Mesenchymal stem cell (in vitro differentiated cells and primary cell): ENCODE measurements around the gene NIF3L1.
"Not testable (repeated sequence)": the region's sequence is repeated elsewhere in the genome, so short reads cannot be mapped to it uniquely, and the experiment has no call there.

Source experiments
- DNase-seq: peaks from one replicate; pipeline ENCODE4 v3.0.0-alpha.2; 2013
- H2AFZ ChIP-seq: one replicate; pipeline ENCODE4 v1.6.1; 2013; ENCODE audit warnings: low read depth, mild to moderate bottlenecking, control low read depth, inconsistent platforms, low read length, moderate library complexity
- H2AK5ac ChIP-seq: 2 replicates; pipeline ENCODE4 v1.6.1; 2013; ENCODE audit warnings: low read length, moderate library complexity, mild to moderate bottlenecking, inconsistent platforms; ENCODE audit not compliant: severe bottlenecking
- H2BK120ac ChIP-seq: one replicate; pipeline ENCODE4 v1.6.1; 2013; ENCODE audit warnings: low read depth, mild to moderate bottlenecking, inconsistent platforms, low read length, moderate library complexity
- H2BK12ac ChIP-seq, 2 experiments: one replicate each; pipeline ENCODE4 v1.6.1; 2013; ENCODE audit warnings: inconsistent platforms in 2 of 2, low read length in 2 of 2, mild to moderate bottlenecking in 2 of 2, moderate library complexity in 2 of 2, control low read depth in 1 of 2
- H2BK15ac ChIP-seq: one replicate; pipeline ENCODE4 v1.6.1; 2013; ENCODE audit warnings: mild to moderate bottlenecking, low read depth, inconsistent platforms; ENCODE audit not compliant: poor library complexity, severe bottlenecking
- H2BK5ac ChIP-seq: 2 replicates; pipeline ENCODE4 v1.6.1; 2013; ENCODE audit warnings: low read depth, mild to moderate bottlenecking, low read length, control low read depth, inconsistent platforms; ENCODE audit not compliant: poor library complexity, severe bottlenecking
- H3K14ac ChIP-seq, 2 experiments: one replicate each; pipeline ENCODE4 v1.6.1; 2013; ENCODE audit warnings: inconsistent platforms in 2 of 2, low read length in 2 of 2, control low read depth in 1 of 2, mild to moderate bottlenecking in 1 of 2, moderate library complexity in 1 of 2
- H3K18ac ChIP-seq, 2 experiments: one replicate each; pipeline ENCODE4 v1.6.1; 2013; ENCODE audit warnings: inconsistent platforms in 2 of 2, low read length in 2 of 2, control low read depth in 1 of 2, low read depth in 1 of 2, mild to moderate bottlenecking in 1 of 2
- H3K23ac ChIP-seq, 2 experiments: one replicate each; pipeline ENCODE4 v1.6.1; 2013; ENCODE audit warnings: inconsistent platforms in 2 of 2, low read length in 2 of 2, mild to moderate bottlenecking in 2 of 2, moderate library complexity in 2 of 2, control low read depth in 1 of 2
- H3K27ac ChIP-seq: 2 replicates; pipeline ENCODE4 v1.5.1; 2013; ENCODE audit warnings: mild to moderate bottlenecking, moderate library complexity, low read length, control low read depth, inconsistent platforms; ENCODE audit not compliant: poor library complexity, severe bottlenecking
- H3K27me3 ChIP-seq, 2 experiments: 2 replicates each; pipeline versions ENCODE4 v1.6.1 to v1.7.0; 2013; ENCODE audit warnings: low read length in 2 of 2, mild to moderate bottlenecking in 2 of 2, moderate library complexity in 2 of 2, control low read depth in 1 of 2, inconsistent platforms in 1 of 2; ENCODE audit not compliant: control insufficient read depth in 1 of 2, insufficient read depth in 1 of 2
- H3K36me3 ChIP-seq, 2 experiments: 2 replicates each; pipeline versions ENCODE4 v1.6.1 to v1.7.0; 2013; ENCODE audit warnings: low read length in 2 of 2, control low read depth in 1 of 2, inconsistent platforms in 1 of 2, low read depth in 1 of 2, mild to moderate bottlenecking in 1 of 2; ENCODE audit not compliant: insufficient read depth in 2 of 2, control insufficient read depth in 1 of 2
- H3K4ac ChIP-seq, 2 experiments: one replicate each; pipeline ENCODE4 v1.6.1; 2013; ENCODE audit warnings: inconsistent platforms in 2 of 2, low read length in 2 of 2, mild to moderate bottlenecking in 2 of 2, moderate library complexity in 2 of 2, control low read depth in 1 of 2, low read depth in 1 of 2
- H3K4me1 ChIP-seq: 2 replicates; pipeline ENCODE4 v1.6.1; 2013; ENCODE audit warnings: low read depth, low read length, control low read depth; ENCODE audit not compliant: control insufficient read depth, insufficient read depth
- H3K4me2 ChIP-seq: 2 replicates; pipeline ENCODE4 v1.6.1; 2013; ENCODE audit warnings: low read length, mild to moderate bottlenecking, inconsistent platforms; ENCODE audit not compliant: poor library complexity, severe bottlenecking
- H3K4me3 ChIP-seq, 2 experiments: 2 replicates each; pipeline versions ENCODE4 v1.5.1 to v1.7.0; 2013; ENCODE audit warnings: low read length in 2 of 2, mild to moderate bottlenecking in 2 of 2, control low read depth in 1 of 2, low read depth in 1 of 2; ENCODE audit not compliant: insufficient read depth in 1 of 2
- H3K79me1 ChIP-seq: replicated peaks from 2 replicates; pipeline ENCODE4 v1.6.1; 2013; ENCODE audit warnings: mild to moderate bottlenecking, control low read depth, low read length, inconsistent platforms; ENCODE audit not compliant: poor library complexity, severe bottlenecking
- H3K9ac ChIP-seq: 2 replicates; pipeline ENCODE4 v1.7.0; 2013; ENCODE audit warnings: mild to moderate bottlenecking, low read length, moderate library complexity
- H3K9me3 ChIP-seq: 2 replicates; pipeline ENCODE4 v1.7.0; 2013; ENCODE audit warnings: mild to moderate bottlenecking, low read length; ENCODE audit not compliant: control insufficient read depth
- H4K8ac ChIP-seq: one replicate; pipeline ENCODE4 v1.6.1; 2013; ENCODE audit warnings: inconsistent platforms, mild to moderate bottlenecking, low read length, moderate library complexity
- H4K91ac ChIP-seq: one replicate; pipeline ENCODE4 v1.6.1; 2013; ENCODE audit warnings: mild to moderate bottlenecking, low read length, inconsistent platforms
- WGBS: methylation state at CpG from one replicate; pipeline ENCODE4 v1.1.7; 2013; ENCODE audit warnings: mixed read lengths; 5-methylcytosine and 5-hydroxymethylcytosine counted together

The NIF3L1 gene

DNA sequence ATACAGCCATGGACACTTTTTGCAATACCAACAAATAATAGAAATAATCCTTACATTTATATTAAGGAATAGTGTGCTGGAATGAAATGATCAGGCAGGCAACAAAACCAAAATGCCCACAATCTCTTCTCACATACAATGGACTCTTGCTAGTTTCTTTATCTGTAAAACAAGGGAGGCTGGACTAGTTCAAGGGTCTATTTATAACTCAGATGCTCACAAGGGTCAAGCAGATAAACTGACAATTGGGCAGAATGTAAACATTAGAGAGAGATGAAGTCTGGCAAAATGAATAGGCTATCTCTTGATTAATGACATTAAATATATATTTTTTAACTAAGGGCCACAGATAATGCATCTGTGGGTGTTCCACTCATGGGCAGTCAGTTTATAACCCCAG lies 11.7 kb upstream of the NIF3L1 start:
- Histone ChIP-seq H2BK5ac (no peak overlapping the region), H3K36me3 (peaks cover 19 to 85% of the 10 kb centered on the region in 2 experiments), H3K27ac (no peak overlapping the region), H3K4me1 (no peaks in the 10 kb centered on the region), H2AK5ac (no peak overlapping the region), H2BK15ac (no peak overlapping the region), H3K18ac (no peak overlapping the region), H2BK12ac (no peak overlapping the region), H2BK120ac (no peak overlapping the region), H3K9ac (no peak overlapping the region), H4K8ac (no peak overlapping the region), H3K27me3 (no peaks in the 10 kb centered on the region), H3K4me3 (no peak overlapping the region), H3K9me3 (no peaks in the 10 kb centered on the region), H3K4me2 (no peak overlapping the region), H2AFZ (no peak overlapping the region), H3K23ac (no peak overlapping the region), H3K79me1 (peaks cover 5% of the 10 kb centered on the region), H3K14ac (no peak overlapping the region), H3K4ac (no peak overlapping the region), H4K91ac (no peak overlapping the region)
- no peak for DNase-seq

DNA sequence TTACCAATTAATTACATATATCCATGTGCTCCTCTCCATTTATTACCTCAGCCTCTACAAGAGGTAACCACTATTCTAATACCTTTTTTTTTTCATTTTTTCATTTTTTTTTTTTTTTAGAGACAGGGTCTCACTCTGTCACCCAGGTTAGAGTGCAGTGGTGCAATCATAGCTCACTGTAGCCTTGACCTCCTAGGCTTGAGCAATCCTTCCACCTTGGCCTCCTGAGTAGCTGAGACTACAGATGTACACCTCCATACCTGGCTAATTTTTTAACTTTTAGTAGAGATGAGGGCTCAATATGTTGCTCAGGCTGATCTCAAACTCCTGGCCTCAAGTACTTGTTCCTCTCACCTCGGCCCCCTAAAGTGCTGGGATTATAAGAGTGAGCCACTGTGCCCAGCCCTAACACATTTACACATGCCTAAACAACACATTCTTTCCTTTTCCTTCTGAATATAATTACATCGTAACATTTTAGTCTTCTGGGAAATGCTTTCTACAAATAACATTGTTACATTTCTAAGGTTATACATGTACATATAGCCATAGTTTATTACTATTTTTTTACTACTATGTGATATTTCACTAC lies 10.8 kb upstream of the NIF3L1 start:
- Histone ChIP-seq H2AFZ (no peak overlapping the region), H2AK5ac (no peak overlapping the region), H3K9ac (no peak overlapping the region), H3K9me3 (no peaks in the 10 kb centered on the region), H3K79me1 (peaks cover 5% of the 10 kb centered on the region), H3K4me1 (no peaks in the 10 kb centered on the region), H3K36me3 (peaks cover 16 to 87% of the 10 kb centered on the region in 2 experiments), H2BK5ac (no peak overlapping the region), H4K91ac (no peak overlapping the region), H4K8ac (no peak overlapping the region), H2BK15ac (no peak overlapping the region), H3K18ac (no peak overlapping the region), H3K4ac (no peak overlapping the region), H3K23ac (no peak overlapping the region), H3K27ac (no peak overlapping the region), H2BK12ac (no peak overlapping the region), H3K4me2 (no peak overlapping the region), H3K27me3 (no peaks in the 10 kb centered on the region), H3K14ac (no peak overlapping the region), H2BK120ac (no peak overlapping the region), H3K4me3 (no peak overlapping the region)
- DNase-seq = no peak
- WGBS = 100% methylated on average over 1 of the region's 2 CpGs

DNA sequence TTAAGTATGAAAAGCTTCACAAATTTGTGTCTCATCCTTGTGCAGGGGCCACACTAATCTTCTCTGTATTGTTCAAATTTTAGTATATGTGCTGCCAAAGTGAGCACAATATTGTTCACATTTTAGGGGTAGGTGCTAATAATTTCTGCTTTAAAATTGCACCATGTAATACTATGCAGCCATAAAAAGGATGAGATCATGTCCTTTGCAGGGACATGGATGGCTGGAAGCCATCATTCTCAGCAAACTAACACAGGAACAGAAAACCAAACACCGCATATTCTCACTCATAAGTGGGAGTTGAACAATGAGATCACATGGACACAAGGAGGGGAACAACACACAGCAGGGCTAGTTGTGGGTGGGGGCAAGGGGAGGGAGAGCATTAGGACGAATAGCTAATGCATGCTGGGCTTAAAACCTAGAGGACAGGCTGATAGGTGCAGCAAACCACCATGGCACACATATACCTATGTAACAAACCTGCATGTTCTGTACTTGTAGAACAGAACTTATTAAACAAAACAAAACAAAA lies 7.4 kb upstream of the NIF3L1 start:
- H2AK5ac ChIP-seq = not testable (repeated sequence)
- whole genome bisulfite sequencing = 83% methylated on average over 1 of the region's 2 CpGs

DNA sequence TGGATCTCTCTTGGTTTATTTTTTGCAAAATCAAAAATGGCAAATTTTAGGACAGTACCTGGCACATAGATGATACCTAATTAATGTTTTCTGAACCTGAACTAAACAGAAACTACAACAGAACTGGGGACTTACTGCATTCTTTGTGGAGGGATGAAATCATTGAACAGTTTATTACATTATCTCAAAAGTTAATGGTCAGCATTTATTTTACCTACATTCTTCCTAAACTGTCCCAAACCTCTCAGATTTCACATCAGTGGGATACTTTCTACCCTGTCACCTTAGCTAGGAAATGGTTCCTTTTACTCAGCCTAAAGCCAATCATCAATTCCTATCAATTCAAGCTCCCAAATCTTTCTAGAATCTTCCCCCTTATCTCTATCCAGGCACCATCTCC lies 10.3 kb downstream of the NIF3L1 start:
- no peak overlapping the region for H3K23ac ChIP-seq
- no peak overlapping the region for H3K27ac ChIP-seq
- H3K79me1 ChIP-seq = peaks cover 15% of the 10 kb centered on the region
- no peak overlapping the region for H3K14ac ChIP-seq
- H3K4ac ChIP-seq = no peak overlapping the region
- no peak overlapping the region for H2BK15ac ChIP-seq
- H2AFZ ChIP-seq = no peak overlapping the region
- no peak overlapping the region for H3K9ac ChIP-seq
- no peak overlapping the region for H2AK5ac ChIP-seq
- H3K4me2 ChIP-seq = no peak overlapping the region
- H4K8ac ChIP-seq = no peak overlapping the region
- DNase-seq = no peak
- H3K9me3 ChIP-seq = no peaks in the 10 kb centered on the region
- H2BK120ac ChIP-seq = no peak overlapping the region
- H3K36me3 ChIP-seq = peaks cover 11 to 87% of the 10 kb centered on the region in 2 experiments
- no peak overlapping the region for H2BK12ac ChIP-seq
- no peak overlapping the region for H2BK5ac ChIP-seq
- H3K18ac ChIP-seq = no peak overlapping the region
- H3K4me3 ChIP-seq = no peak overlapping the region
- no peaks in the 10 kb centered on the region for H3K4me1 ChIP-seq
- H3K27me3 ChIP-seq = no peaks in the 10 kb centered on the region
- no peak overlapping the region for H4K91ac ChIP-seq

More for the DNA sequence above, 7.4 kb upstream of the NIF3L1 start:
- not testable (repeated sequence) for H2BK15ac ChIP-seq, H2BK12ac ChIP-seq, H3K4ac ChIP-seq, H3K27ac ChIP-seq, H3K9me3 ChIP-seq, H2AFZ ChIP-seq, H3K4me1 ChIP-seq, H3K27me3 ChIP-seq, H3K79me1 ChIP-seq, H3K4me3 ChIP-seq, H3K14ac ChIP-seq, H2BK5ac ChIP-seq, H3K4me2 ChIP-seq, H3K9ac ChIP-seq, DNase-seq, H2BK120ac ChIP-seq, H4K91ac ChIP-seq, H4K8ac ChIP-seq, H3K18ac ChIP-seq, H3K23ac ChIP-seq
- peaks cover 23 to 82% of the 10 kb centered on the region in 2 experiments for H3K36me3 ChIP-seq
